ENCODE measurements around the gene ESYT3.
"Not testable (repeated sequence)": the region's sequence is repeated elsewhere in the genome, so short reads cannot be mapped to it uniquely, and the experiment has no call there.

The ESYT3 gene

DNA sequence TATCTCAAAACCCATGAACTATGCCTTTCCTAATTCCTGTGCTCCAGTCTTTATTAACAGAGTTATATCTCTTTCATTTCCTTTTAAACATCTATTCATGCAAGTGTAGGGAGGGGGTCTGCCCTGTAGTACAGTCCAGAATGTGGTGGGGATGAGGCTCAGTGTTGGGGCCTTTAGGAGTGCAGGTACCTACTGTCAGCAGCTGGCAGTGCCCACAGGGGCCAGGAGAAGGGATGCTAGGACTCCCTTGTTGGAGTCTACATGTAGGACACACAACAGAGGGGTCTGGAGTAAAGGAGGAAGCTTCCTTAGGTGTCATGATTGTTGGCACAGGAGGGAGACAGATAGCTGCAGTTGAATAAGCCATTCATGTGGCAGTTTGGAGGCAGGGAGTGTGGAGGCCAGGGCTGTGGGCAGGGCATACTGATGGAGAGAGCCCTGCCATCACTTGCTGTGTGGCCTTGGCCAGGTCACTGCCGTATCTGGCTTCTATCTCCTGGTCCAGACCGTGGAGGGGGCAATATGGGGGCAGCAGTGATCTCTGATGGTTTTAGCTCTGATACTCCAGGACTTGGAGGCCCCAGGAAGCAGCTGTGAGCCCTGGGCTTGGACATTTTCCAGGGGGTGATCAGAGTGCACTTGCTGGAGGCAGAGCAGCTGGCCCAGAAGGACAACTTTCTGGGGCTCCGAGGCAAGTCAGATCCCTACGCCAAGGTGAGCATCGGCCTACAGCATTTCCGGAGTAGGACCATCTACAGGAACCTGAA is 29.5 kb downstream of the ESYT3 start:
- no peak for DNase-seq

DNA sequence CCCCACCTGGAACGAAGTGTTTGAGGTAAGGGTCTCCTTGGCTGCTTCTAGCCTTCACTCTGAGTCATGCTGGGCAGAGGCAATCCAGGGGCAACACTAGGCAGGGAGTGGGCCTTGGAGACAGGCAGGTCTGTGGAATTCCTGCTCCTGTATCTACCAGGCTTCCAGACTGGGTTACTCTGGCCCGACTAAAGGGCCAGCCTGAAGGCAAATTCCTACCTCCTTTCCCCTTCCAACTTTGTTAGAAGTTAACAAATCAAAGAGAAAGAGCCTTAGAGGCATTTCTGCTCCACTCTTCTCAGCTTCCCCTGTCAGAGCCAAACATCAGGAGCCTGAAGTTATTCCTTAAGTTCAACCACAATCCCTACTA is 30.1 kb downstream of the ESYT3 start:
- peak; percentile 79 for DNase-seq

DNA sequence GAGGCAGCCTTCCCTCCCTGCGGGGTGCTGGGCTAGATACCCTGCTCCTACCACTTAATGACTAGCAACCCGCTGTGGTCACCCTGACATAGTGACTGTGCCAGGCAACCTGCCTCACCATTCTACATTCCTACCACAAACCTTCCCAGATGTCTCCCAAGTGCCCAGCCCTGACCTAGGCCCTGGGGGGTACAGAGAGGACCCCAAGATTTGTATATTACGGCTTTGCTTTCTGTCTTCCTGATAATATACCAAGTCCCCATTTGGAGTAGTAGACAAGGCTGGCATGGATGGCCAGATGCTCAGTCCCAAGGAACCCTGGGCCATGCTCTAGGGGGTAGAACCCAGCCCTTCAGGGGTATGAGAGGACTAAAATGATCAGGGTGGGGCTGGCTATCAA is 31.0 kb downstream of the ESYT3 start:
- DNase-seq, result no peak

DNA sequence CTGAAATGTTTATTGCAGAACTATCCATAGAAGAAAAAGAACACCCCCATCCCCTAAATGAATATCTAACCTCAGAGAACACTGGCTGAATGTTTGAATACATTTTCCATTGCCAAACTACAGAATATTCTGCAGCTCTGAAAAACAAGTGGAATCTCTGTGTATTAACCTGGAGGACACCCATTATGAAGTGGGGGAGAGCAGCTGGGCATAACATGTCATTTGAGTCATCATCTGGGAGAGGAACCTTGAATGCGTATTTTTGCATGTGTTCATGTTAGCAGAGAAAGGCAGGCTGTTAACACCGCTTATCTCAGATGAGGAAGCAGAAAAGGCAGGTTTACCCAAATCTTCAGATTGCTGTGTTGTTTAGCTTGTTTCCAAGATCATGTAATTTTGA is 31.5 kb downstream of the ESYT3 start:
- no peak for DNase-seq

DNA sequence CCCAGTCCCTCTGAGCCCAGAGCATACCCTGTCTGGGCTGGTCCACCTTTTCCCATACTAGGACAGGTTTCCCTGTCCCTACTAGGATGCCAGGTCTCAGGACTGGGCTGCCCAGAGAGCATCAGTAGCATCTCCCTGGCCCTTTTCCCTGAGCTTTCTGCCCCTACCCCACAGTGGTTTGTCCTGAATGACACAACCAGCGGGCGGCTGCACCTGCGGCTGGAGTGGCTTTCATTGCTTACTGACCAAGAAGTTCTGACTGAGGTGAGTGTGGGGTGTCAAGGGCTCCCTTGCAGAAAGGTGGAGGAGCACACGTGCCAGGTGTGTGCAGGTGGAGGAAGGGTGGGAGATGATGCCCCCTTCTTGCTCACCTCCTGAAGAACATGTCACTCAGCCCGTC is 33.5 kb downstream of the ESYT3 start:
- DNase-seq, result peak; percentile 43

DNA sequence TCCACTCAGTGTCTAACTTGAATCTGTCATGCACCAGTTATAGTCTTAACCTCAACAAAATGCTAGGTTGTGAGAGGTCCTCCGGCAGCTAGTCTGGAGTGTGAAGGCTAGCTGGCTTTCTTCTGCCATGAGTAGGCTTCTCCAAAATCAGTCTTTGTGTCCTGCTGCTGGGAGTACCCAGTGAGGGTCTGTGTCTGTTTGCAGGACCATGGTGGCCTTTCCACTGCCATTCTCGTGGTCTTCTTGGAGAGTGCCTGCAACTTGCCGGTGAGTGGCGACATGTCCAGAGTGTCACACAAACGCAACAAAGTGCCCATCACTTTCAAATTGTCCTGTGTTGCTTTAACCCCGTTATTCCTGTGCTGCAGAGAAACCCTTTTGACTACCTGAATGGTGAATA is 34.0 kb downstream of the ESYT3 start:
- no peak for DNase-seq

DNA sequence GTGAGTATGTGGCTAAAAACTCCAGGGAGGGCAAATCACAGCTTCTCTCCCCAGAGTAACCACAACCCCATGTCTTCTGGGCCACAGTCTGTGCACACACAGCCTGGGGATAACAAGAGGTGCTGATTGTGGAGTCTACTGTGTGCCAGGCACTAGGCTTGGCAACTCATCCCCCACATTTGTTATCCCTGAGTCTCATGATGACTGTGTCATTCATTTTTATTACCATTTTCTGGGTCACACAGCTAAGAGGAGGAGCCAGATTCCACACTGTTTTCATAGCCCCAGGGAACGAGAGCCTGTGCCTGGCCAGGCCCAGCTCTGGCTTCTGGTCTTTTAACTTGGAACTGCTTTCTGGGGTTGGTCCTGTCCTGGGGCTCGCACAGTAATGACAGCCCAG is 34.5 kb downstream of the ESYT3 start:
- peak; percentile 79 for DNase-seq

DNA sequence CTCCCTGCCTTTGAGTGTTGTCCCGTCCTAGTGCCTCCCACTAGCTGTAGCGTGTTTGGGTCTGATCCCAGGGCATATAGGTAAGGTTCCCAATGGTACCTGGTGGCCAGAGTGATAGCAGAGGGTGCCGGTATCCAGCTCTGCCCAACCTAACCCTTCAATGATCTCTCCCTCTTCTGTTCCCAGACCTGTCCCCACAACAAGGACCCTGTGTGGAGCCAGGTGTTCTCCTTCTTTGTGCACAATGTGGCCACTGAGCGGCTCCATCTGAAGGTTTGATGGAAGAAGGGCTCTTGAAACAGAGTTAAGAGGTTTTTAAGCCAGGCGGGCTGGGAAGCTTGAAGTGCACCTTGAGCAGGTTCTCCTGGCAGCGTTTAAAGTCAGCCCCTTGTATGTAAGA is 35.5 kb downstream of the ESYT3 start:
- peak; percentile 43 for DNase-seq

DNA sequence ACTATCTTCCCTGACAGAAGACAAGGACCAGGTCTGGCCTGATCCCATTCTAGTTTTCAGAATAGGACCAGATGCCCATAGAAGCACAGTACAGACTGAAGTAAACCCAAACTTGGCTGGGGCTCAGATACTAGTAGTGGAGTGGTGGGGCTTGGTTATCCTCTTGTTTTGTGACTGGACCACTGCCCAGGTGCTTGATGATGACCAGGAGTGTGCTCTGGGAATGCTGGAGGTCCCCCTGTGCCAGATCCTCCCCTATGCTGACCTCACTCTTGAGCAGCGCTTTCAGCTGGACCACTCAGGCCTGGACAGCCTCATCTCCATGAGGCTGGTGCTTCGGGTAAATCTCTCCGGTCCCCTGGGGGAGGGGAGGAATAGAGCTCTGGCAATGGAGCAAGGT is 36.3 kb downstream of the ESYT3 start:
- peak; percentile 68 for DNase-seq

DNA sequence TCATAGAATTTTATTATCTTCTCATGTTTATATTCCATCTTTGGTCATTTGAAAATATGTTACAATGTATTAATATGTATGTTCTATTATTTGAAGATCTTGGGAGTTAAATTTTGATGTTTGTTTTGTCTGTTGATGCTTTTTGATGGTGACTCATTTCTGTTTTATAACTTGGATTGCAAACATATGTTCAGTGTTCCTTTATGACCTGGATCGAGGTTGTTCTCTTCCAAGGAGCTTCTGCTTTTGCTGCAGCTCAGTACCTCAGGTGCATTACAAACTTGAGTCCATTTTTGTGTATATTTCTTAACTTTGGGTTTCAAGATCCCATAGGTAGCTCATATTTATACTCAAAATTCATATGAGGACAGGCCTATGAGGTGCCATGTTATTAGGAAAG is 37.1 kb downstream of the ESYT3 start:
- no peak for DNase-seq

DNA sequence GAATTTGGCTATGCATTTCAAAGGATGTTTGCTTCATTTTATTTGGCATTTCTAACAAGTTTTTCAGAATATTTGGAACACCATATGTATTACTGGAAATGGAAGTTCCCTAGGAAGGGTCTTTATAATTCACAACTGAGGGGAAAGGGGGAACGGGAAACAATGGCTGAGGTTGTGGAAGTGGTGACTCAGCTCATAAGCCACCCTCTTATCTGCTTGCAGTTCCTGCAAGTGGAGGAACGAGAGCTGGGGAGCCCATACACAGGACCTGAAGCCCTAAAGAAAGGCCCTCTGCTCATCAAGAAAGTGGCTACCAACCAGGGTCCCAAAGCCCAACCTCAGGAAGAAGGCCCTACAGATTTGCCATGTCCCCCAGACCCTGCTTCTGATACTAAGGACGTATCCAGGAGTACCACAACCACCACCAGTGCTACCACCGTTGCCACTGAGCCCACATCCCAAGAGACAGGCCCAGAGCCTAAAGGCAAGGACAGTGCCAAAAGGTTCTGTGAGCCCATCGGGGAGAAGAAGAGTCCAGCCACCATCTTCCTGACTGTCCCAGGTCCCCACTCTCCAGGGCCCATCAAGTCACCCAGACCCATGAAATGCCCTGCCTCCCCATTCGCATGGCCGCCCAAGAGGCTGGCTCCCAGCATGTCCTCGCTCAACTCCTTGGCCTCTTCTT is 37.9 kb downstream of the ESYT3 start:
- no peak for DNase-seq

DNA sequence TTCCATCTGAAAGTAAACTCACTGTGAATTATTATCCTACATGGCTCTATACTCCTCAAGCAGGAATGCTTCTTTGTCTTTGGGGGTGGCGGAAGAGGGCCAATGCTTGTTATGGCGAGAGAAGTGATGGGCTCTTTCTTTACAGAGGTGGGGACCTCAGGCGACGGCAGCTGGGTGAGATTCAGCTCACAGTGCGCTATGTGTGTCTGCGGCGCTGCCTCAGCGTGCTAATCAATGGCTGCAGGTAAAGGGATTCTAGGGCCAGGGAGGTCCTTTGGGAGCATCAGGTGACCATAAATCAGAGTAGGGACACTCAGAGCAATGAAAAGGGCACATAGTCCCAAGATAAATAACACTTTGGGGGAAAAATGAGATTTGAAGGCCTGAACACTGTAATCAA is 39.0 kb downstream of the ESYT3 start:
- no peak for DNase-seq

DNA sequence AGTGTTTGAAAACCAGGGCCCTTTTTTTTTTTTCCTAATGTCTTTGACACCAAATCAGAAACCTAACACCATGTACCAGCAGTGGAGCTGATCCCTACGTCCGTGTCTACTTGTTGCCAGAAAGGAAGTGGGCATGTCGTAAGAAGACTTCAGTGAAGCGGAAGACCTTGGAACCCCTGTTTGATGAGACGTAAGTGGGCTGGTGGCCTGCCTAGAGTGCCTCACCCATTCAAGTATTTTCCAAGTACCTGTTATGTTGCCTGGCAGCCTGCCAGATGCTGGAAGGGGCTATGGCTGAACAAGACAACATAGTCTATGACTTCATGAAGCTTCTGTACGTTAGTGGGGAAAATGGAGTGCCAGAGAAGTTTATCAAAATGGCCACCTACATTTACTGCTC is 39.7 kb downstream of the ESYT3 start:
- no peak for DNase-seq

DNA sequence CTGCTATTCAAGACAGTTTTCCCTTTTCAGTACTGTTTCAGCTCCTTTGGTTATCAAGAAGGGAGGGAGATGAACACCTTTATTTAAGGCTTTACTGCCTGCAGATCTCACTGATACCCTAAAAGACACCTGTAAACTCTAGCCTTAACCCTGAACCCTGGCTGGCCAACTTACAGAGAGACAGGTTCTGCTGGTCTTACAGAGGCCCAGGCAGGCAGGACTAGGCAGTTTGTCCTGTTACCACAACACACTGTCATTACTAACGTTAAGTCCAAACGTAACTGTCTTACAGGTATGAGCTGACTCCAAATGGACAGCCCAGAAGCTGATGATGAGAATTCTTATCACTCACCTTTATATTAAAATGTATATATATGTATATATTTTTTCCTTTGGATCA is 42.1 kb downstream of the ESYT3 start:
- DNase-seq, result peak; percentile 63

DNA sequence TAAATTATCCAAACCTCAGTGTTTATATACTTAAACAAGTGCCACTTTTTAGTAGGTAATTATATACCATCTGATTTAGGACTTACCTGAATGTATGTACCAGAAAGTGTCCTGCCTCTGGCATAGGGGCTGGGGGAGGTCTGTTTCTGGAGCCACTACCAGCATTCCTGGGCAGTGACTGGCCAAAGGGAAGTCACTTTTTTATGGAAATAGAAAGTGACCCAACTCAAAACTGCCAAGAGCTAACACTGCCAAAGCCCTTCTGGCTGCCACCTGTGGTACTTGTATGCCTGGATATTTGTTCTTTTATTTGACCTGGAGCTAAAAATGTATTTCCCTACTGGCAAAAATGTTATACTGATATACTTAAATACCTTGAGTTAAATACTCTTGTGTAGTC is 42.7 kb downstream of the ESYT3 start:
- peak; percentile 78 for DNase-seq

DNA sequence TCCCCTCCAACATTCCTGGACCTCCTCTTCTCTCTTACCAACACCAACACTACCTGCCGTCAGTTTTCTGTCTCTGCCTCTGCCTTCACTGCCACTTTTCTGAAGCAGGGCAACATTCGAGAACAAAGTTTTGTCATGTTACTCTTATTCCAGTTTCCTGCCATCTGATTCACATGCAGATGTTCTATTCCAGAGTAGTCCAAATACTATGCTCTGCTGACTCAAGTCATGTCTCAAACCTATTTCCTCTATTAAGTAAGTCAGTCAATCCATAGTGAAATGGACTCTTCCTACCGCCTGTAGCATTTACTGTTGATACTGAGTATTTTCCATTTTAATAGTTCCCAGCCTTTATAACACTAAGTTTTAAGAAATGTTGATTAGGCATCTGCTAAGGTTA is 43.4 kb downstream of the ESYT3 start:
- peak; percentile 42 for DNase-seq

DNA sequence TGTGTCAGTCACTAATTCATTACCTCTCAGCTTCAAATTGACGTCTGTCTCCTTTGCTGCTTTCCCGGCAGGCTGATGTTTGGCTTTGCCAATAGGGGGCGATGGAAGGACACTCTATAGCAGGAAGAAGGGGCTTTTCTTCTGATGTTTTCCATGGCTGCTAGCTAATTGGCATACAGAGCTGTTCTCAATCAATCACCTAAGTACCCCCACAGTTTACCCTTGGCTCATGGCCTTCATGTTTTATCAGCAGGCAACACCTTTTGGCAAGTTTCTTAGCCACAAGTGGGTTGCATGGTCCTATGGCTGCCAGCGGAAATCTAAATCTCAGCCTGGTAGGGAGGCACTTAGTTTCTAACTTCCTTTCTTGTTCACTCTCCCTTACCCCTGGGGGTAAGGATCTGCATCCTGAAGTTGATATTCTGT is 45.0 kb downstream of the ESYT3 start:
- DNase-seq, result peak; percentile 71

DNA sequence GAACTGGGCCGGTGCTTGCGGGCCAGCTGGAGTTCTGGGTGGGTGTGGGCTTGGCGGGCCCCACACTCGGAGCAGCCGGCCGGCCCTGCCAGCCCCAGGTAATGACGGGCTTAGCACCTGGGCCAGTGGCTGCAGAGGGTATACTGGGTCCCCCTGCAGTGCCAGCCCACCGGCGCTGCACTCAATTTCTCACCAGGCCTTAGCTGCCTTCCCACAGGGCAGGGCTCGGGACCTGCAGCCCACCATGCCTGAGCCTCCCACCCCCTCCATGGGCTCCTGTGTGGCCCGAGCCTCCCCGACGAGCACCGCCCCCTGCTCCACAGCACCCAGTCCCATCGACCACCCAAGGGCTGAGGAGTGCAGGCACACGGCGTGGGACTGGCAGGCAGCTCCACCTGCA is 50.3 kb downstream of the ESYT3 start:
- DNase-seq, result not testable (repeated sequence)

DNA sequence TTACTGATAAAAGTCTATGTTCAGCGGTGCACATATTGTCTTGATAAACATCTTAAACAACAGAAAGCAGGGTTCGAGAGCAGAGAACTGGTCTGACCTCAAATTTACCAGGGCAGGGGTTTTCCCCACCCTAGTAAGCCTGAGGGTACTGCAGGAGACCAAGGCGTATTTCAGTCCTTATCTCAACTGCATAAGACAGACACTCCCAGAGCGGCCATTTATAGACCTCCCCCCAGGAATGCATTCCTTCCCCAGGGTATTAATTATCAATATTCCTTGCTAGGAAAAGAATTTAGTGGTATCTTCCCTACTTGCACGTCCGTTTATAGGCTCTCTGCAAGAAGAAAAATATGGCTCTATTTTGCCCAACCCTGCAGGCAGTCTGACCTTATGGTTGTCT is 52.2 kb downstream of the ESYT3 start:
- DNase-seq, result not testable (repeated sequence)

DNA sequence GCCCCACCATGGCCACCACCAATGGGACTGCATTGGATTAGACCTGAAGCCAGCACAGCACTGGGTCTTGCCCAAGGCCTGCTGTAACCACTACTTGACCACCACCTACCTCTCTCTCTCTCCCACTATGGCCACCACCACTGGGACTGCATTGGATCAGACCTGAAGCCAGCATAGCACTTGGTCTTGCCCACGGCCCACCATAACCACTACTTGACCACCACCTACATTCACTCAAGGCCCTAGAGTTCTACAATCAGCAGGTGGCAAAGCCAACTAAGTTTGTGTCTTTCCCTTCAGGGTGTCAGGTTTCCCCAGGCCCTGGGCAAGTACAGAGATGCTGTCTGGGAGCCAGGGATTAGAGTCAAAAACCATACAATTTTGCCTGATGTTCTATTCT is 57.6 kb downstream of the ESYT3 start:
- no peak for DNase-seq

DNA sequence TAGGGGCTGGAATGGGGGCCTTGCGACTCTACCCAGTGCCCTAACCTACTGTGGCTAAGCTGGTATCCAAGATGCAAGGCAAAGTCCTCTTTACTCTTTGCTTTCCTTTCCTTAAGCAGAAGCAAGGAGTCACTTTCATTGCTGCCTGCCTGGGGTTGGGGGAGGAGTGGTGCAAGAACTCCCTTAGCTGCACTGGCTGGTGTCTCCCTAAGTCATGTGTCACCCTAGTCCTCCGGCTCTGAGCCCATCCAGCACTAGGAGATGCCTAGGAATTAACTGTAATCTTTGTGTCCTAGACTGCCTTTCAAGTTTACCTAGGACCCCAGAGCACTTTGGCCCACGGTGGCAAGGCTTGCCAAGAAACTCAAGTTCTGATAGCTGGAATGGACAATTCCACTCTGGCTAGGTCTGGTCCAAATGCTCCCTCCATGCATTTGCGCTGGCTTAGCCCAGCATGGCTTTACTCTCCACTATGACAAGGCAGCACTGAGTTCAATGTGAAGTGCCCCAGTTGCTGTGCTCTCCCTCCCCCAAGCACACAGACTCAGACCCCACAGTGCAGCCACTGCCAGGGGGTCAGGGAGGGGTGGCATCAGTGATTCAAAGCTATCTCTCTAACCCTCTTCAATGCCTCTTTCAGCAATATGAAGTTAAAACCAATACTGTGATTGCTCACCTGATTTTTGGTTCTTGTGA is 58.7 kb downstream of the ESYT3 start:
- no peak for DNase-seq

DNA sequence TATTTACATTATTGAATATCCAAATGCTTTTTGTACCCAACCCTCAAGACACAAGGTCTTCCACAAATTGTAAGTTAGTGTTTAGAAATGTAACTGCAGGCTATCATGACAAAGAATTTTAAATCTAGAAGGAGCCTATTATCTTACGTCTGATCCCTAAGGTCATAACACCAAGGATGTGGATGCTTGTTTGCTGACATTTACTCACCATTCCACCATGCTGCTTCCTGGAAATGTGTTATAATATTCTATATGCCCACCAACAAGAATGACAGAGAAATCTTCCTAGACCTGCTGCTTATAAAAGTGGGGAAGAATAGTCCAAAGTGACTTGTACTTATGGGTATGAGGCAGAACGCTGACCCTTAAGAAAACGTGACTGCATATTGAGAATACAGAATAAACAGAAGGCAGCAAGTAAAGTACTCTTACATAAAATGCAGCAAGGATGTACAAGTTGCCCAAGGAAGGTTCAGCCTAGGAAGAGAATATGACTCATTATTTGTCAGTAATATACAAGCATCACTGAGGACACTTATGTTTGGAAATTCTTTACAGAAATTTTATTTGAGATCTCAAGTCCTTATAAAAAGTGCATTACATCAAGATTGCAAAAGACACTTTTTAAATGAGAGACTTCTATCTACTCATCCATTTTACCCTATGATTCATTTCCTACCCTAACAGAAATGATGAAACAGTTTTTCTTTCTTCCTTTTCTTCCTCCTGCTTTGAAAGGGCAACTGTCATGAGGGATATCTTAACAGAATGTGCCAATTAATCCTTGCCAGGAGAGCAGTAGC is 59.6 kb downstream of the ESYT3 start:
- no peak for DNase-seq

DNA sequence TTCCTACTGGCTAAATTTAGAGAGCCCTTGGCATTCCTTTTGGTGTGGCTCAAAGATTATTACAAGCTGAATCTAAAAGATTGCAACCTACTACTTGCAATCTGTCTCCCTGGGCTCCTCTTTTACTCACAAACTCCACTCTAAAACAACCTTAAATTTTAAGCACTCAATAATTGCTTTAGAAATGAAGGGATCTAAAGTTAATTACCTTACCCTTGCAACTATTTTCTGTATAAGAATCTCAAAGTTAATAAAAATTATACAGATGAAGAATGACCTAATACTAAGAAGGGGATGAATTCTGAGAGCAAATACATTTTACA is 60.2 kb downstream of the ESYT3 start:
- DNase-seq, result no peak

DNA sequence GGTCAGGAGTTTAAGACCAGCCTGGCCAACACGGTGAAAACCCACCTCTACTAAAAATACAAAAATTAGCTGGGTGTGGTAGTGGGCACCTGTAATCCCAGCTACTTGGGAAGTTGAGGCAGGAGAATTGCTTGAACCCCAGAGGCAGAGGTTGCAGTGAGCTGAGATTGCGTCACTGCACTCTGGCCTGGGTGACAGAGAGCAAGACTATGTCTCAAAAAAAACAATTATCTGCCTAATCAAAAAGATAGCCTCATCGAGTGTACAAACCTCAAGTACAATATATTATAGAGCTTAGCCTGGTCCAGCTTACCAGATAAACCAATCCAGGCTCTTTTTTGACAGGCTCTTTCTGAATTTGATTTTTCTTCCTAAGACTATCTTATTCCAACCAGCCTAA is 61.2 kb downstream of the ESYT3 start:
- DNase-seq, result not testable (repeated sequence)
